ENCODE results near the gene CPE.
"Not testable (repeated sequence)": the region's sequence is repeated elsewhere in the genome, so short reads cannot be mapped to it uniquely, and the experiment has no call there.

Gene CPE

DNA sequence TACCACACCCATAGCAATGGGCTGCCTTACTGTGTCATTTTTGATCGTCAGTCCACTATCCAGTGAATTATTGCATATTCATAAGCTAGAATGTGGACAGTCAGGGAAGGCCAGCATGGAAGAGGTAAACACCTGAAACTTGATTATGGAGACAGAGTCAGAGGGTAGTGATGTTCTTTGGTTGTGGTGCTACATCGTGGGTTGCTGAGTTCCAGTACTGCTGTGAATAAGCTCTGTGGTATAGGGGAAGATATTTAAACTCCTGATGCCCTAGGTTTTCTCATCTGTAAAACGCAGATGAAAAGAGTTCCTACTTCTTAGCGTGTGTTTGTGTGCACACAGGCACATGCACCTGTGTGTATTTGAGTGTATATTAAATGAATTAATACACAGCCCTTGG is 69.9 kb downstream of the CPE start:
- no peak for DNase-seq (ENCODE audit: low read depth, low spot score)
- no peak overlapping the region for H3K4me3 ChIP-seq (ENCODE audit: low read depth, low read length)
- TF ChIP-seq, protein P1, sequence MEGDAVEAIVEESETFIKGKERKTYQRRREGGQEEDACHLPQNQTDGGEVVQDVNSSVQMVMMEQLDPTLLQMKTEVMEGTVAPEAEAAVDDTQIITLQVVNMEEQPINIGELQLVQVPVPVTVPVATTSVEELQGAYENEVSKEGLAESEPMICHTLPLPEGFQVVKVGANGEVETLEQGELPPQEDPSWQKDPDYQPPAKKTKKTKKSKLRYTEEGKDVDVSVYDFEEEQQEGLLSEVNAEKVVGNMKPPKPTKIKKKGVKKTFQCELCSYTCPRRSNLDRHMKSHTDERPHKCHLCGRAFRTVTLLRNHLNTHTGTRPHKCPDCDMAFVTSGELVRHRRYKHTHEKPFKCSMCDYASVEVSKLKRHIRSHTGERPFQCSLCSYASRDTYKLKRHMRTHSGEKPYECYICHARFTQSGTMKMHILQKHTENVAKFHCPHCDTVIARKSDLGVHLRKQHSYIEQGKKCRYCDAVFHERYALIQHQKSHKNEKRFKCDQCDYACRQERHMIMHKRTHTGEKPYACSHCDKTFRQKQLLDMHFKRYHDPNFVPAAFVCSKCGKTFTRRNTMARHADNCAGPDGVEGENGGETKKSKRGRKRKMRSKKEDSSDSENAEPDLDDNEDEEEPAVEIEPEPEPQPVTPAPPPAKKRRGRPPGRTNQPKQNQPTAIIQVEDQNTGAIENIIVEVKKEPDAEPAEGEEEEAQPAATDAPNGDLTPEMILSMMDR (IDR thresholded peaks at IDR 0.05; ENCODE audit: low read depth, low read length) = no peak
- in situ Hi-C loops (cut with HindIII; ENCODE audit: low sequenced_read_pairs) = no loop called here

- H3K4me3 ChIP-seq (ENCODE audit: low read depth, low read length) = no peak overlapping the region
- DNase-seq (ENCODE audit: low read depth, low spot score) = no peak
- TF ChIP-seq, protein P1 (IDR thresholded peaks at IDR 0.05; ENCODE audit: low read depth, low read length) = no peak
- in situ Hi-C loops (cut with HindIII; ENCODE audit: low sequenced_read_pairs) = no loop called here
Observed at GRCh38 chr4:165449333-165449732, 70.5 kb downstream of the CPE start.

- no peak for DNase-seq (ENCODE audit: low read depth, low spot score)
- in situ Hi-C loops (cut with HindIII; ENCODE audit: low sequenced_read_pairs) = no loop called here
- TF ChIP-seq, protein P1 (IDR thresholded peaks at IDR 0.05; ENCODE audit: low read depth, low read length) = no peak
- no peak overlapping the region for H3K4me3 ChIP-seq (ENCODE audit: low read depth, low read length)
Observed at GRCh38 chr4:165450871-165451270, 72.1 kb downstream of the CPE start.

DNA sequence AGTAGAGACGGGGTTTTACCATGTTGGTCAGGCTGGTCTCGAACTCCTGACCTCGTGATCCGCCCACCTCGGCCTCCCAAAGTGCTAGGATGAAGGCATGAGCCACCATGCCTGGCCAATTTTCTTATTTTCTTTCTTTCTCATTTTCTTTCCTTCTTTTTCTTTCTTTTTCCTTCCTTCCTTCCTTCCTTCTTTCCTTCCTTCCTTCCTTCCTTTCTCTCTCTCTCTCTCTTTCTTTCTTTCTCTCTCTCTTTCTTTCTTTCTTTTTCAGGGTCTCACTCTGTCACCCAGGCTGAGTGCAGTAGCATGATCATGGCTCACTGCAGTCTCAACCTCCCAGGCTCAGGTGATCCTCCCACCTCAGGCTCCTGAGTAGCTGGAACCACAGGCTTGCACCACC is 74.3 kb downstream of the CPE start:
- in situ Hi-C loops (cut with HindIII; ENCODE audit: low sequenced_read_pairs); DNase-seq (ENCODE audit: low read depth, low spot score); H3K4me3 ChIP-seq (ENCODE audit: low read depth, low read length): not testable (repeated sequence)

DNA sequence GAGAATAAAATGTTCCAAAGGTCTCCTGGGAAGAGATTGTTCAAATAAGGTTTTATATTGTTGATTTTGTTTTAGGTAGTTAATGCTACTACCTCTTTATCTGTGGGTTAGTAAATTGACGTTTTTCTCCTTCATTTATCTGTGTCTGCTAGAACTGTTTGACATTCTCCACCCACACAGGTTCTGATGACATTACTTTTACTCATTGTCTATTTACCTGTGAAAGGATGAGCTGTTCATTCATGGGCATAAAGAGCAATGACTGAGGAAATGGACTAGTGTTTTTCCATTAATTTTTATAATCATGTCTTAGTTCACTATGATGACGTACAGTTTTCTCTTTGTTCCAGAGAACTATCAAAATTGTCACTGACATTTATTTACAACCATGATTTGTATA is 75.6 kb downstream of the CPE start:
- in situ Hi-C loops (cut with HindIII; ENCODE audit: low sequenced_read_pairs) = no loop called here
- TF ChIP-seq, protein P1 (IDR thresholded peaks at IDR 0.05; ENCODE audit: low read depth, low read length) = no peak
- H3K4me3 ChIP-seq (ENCODE audit: low read depth, low read length) = no peak overlapping the region
- DNase-seq (ENCODE audit: low read depth, low spot score) = no peak

DNA sequence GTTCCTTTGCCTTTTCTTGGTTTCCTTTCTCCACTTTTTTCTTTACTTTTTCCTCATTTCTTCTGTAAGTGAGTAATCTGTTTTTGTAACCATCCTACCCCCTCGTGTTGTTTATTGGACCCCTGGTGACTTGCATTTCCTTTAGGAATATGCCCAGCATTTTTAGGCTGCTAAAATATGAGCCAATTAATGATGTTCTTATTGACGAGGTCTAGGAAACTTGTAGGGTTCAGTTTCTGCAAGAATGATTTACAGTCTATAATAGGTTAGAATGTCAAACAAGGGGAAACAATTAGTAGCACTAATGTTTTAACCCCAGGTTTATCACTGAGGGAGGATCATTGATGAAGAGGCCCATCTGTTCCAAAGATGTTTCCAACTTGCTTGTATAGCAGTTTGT is 79.0 kb downstream of the CPE start:
- no peak for DNase-seq (ENCODE audit: low read depth, low spot score)
- TF ChIP-seq, protein P1 (IDR thresholded peaks at IDR 0.05; ENCODE audit: low read depth, low read length) = no peak
- in situ Hi-C loops (cut with HindIII; ENCODE audit: low sequenced_read_pairs) = no loop called here
- no peak overlapping the region for H3K4me3 ChIP-seq (ENCODE audit: low read depth, low read length)

DNA sequence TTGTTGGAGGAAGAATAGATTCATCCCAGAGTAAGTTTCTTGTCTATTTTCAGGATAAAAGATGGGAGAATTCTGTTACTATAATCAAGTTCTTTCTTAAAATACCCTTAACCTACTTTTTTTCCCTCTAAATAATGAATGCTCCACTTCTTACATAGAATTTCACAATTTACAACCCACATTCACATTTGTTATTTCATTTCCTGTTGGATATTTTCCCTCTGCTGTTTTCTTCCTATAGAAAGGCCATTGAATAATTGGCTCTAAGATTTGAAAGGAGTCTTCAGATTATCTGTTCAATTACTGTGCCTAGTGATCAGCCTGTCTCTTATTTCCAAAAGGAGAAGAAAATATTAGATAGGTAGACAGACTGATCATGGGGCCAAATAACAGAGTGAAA is 79.7 kb downstream of the CPE start:
- H3K4me3 ChIP-seq (ENCODE audit: low read depth, low read length) = no peak overlapping the region
- in situ Hi-C loops (cut with HindIII; ENCODE audit: low sequenced_read_pairs) = no loop called here
- TF ChIP-seq, protein P1 (IDR thresholded peaks at IDR 0.05; ENCODE audit: low read depth, low read length) = no peak
- DNase-seq (ENCODE audit: low read depth, low spot score) = no peak

Measured in astrocyte of the spinal cord (primary cell).